Glomerular endothelial cell (primary cell): Measurements from ENCODE around the gene RAVER2. TPM values are rescaled to one million over a fixed set of nuclear protein-coding genes. Genes with fewer than 3 reads are reported as not detected.
A peak's percentile ranks its signal among the peaks of the same experiment; 100 is the strongest.

ENCODE experiments used
- DNase-seq: peaks from one replicate; pipeline ENCODE4 v3.0.0-alpha.2; 2011; ENCODE audit warnings: low read depth, low spot score; ENCODE audit errors: extremely low read depth
- total RNA-seq: library from RNA; depleted of rRNA; stranded (reverse); fragments of >200 nt; gene quantifications from 2 replicates; pipeline ENCODE4 v1.2.3, GENCODE V29; 2015

RAVER2 gene
- total RNA-seq, 1 donor from 2014 or later, result 8.3 TPM

- DNase-seq, result no peak
These were observed 129.8 kb downstream of the RAVER2 start for GRCh38 chr1:64874666-64875065.

GRCh38 chr1:64875101-64875500, 130.2 kb downstream of the RAVER2 start:
- no peak for DNase-seq

DNA sequence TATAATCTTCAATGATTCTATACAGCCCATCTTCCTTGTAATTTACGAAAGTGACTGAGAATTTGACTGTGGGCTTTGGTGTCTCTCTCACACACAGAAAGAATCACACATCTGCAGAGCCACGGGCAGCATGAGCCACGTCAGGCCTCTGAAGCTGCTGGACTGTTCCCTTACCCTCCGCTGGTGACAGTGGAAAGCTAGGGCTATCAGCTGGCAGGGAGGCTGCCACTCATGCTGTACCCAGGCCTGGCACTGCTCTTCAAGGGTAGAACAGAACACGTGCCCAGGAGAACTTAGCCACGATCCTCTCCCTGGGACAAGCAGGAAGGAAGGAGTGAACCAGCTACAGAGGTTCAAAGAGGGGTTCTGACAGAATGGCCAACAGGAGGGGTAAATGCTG, 130.7 kb downstream of the RAVER2 start:
- no peak for DNase-seq

- DNase-seq, result no peak
These were observed 132.3 kb downstream of the RAVER2 start for GRCh38 chr1:64877151-64877550.

- DNase-seq, result no peak
These were observed 132.7 kb downstream of the RAVER2 start for GRCh38 chr1:64877598-64877997.

- DNase-seq, result no peak
These were observed 133.2 kb downstream of the RAVER2 start for GRCh38 chr1:64878090-64878489.

DNA sequence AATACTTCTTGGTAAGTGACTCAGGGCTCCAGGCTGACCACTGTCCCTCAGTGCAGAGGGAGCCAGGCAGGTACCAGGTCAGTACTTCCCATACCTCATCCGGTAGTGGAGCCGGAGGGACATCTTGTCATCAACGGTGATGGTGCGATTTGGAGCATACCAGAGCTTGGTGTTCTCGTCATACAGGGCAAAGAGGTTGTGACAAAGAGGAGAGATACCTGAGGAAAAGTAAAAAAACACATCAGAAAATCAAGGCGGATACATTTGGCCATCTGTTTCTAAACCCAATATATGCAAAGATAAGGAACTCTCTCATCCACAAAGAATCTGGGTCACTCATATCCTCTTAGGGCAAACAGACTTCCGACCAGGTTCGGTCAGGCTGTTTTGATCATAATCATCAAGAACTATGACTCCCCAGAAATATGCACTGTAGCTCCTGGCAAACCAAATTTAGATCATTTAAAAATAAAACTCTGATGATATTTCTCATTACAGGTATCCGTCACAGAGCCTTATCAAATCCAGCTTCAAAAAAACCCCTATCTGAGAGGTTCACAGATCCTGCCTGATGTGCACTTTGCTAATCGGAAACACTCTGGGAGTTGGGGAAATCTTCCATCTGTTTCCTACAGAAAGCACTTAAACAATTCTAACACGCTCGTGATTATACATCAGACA, 134.2 kb downstream of the RAVER2 start:
- DNase-seq, result peak; percentile 94

DNA sequence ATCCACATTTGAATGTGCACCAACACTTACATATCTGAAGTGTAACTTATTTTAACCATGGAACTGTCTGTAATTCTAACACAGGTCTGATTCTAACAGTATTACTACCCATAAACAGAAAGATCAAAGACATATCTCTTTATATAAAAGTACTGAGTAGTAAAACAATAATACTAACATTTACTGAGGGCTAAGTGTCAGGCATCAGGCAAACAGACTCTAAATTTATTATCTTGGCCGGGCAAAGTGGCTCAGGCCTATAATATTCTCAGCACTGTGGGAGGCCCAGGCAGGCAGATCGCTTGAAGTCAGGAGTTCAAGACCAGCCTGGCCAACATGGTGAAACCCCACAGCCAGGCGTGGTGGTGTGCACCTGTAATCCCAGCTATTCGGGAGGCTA, 135.6 kb downstream of the RAVER2 start:
- DNase-seq, result no peak

GRCh38 chr1:64881281-64881680, 136.4 kb downstream of the RAVER2 start:
- no peak for DNase-seq

Other genes starting within 250 kb of the RAVER2 start
- gene JAK1, start 221.5 kb downstream of the RAVER2 start, total RNA-seq, result 332 and 463 TPM in 2 replicates